Keratinocyte (primary cell): ENCODE results near the gene DIS3L2. TPM values are rescaled to one million over a fixed set of nuclear protein-coding genes. Genes with fewer than 3 reads are reported as not detected.

Source experiments
- DNase-seq: peaks from one replicate; pipeline ENCODE4 v3.0.0-alpha.2; 2011; ENCODE audit warnings: low read depth, missing footprints, low spot score
- FAIRE-seq: peaks from 2 replicates; lab custom pipeline; 2011; peaks lifted over from hg19 to GRCh38; lab: Jason Lieb, UNC
- H2AFZ ChIP-seq: 2 replicates; pipeline ENCODE4 v1.6.0; 2012; ENCODE audit warnings: low read length, control low read depth, inconsistent platforms; ENCODE audit not compliant: control insufficient read depth
- H3K27ac ChIP-seq: 2 replicates; pipeline ENCODE4 v1.5.1; 2011; ENCODE audit warnings: low read length; ENCODE audit not compliant: control insufficient read depth, insufficient read depth
- H3K27me3 ChIP-seq: 3 replicates; pipeline ENCODE4 v1.6.0; 2011; ENCODE audit warnings: low read length; ENCODE audit not compliant: control insufficient read depth, insufficient read depth; ENCODE audit errors: extremely low read depth
- H3K36me3 ChIP-seq, 2 experiments: 2 replicates in 1 of 2; 3 replicates in 1 of 2; pipeline ENCODE4 v1.5.1; 2011; ENCODE audit warnings: low read length in 2 of 2, mild to moderate bottlenecking in 1 of 2; ENCODE audit not compliant: control insufficient read depth in 2 of 2, insufficient read depth in 2 of 2; ENCODE audit errors: extremely low read depth in 1 of 2
- H3K4me1 ChIP-seq: 3 replicates; pipeline ENCODE4 v1.5.1; 2011; ENCODE audit warnings: low read length; ENCODE audit not compliant: control insufficient read depth, insufficient read depth; ENCODE audit errors: extremely low read depth
- H3K4me2 ChIP-seq: 3 replicates; pipeline ENCODE4 v1.6.0; 2011; ENCODE audit warnings: low read depth, low read length; ENCODE audit not compliant: control insufficient read depth, insufficient read depth; ENCODE audit errors: extremely low read depth
- H3K4me3 ChIP-seq, 3 experiments: fragments of 200-600 bp in 1 of 3; sonication (generic) in 1 of 3; 2 replicates in 2 of 3; 3 replicates in 1 of 3; pipeline ENCODE4 v1.5.1; 2011 to 2016; ENCODE audit warnings: low read length in 3 of 3, mild to moderate bottlenecking in 3 of 3, control low read depth in 2 of 3, inconsistent platforms in 1 of 3, low read depth in 1 of 3, mixed read lengths in 1 of 3, mixed run types in 1 of 3, moderate library complexity in 1 of 3; ENCODE audit not compliant: control insufficient read depth in 2 of 3, insufficient read depth in 2 of 3; ENCODE audit errors: extremely low read depth in 1 of 3
- H3K79me2 ChIP-seq: 2 replicates; pipeline ENCODE4 v1.6.0; 2012; ENCODE audit warnings: low read length; ENCODE audit not compliant: control insufficient read depth, insufficient read depth
- H3K9ac ChIP-seq: 3 replicates; pipeline ENCODE4 v1.6.0; 2011; ENCODE audit warnings: low read length; ENCODE audit not compliant: control insufficient read depth, insufficient read depth; ENCODE audit errors: extremely low read depth
- H3K9me1 ChIP-seq: 3 replicates; pipeline ENCODE4 v1.6.0; 2011; ENCODE audit warnings: low read length; ENCODE audit not compliant: control insufficient read depth, insufficient read depth; ENCODE audit errors: extremely low read depth
- H3K9me3 ChIP-seq: 2 replicates; pipeline ENCODE4 v1.5.1; 2012; ENCODE audit warnings: low read depth, low read length; ENCODE audit not compliant: control insufficient read depth
- H4K20me1 ChIP-seq: 3 replicates; pipeline ENCODE4 v1.6.0; 2011; ENCODE audit warnings: low read length; ENCODE audit not compliant: control insufficient read depth, insufficient read depth; ENCODE audit errors: extremely low read depth
- EZH2 ChIP-seq: IDR thresholded peaks from one replicate; pipeline ENCODE4 v1.6.1; 2012; ENCODE audit warnings: inconsistent platforms, mild to moderate bottlenecking, low read length, moderate library complexity
- dilution Hi-C: fragments of 300-500 bp; cut with MboI; formaldehyde crosslinking; loops from one replicate; pipeline ENCODE4 v1.7.0; 2020; ENCODE audit warnings: low sequenced_read_pairs; ENCODE audit not compliant: extremely low pct_ligation_motif_present
- polyA plus RNA-seq, 5 experiments: library from polyadenylated mRNA; depleted of rRNA in 3 of 5; stranded (reverse) in 3 of 5; stranded (forward) in 1 of 5; unstranded in 1 of 5; fragments of >200 nt; gene quantifications; 1 replicate in 1 of 5; 2 replicates in 3 of 5; 3 replicates in 1 of 5; pipeline versions ENCODE4 v1.2.1 to v1.2.3, GENCODE V29; 2011 to 2012; ENCODE audit warnings: missing spikeins in 2 of 5, low read depth in 1 of 5, low replicate concordance in 1 of 5
- TF ChIP-seq, protein P1 (sequence below), 3 experiments: IDR thresholded peaks in 1 of 3; conservative IDR thresholded peaks in 1 of 3; optimal IDR thresholded peaks in 1 of 3; 2 replicates in 2 of 3; 3 replicates in 1 of 3; pipeline versions ENCODE3 to v1.5.1; 2011; ENCODE audit warnings: low read length in 3 of 3, mild to moderate bottlenecking in 3 of 3, moderate library complexity in 2 of 3, control low read depth in 1 of 3, inconsistent platforms in 1 of 3; ENCODE audit not compliant: insufficient read depth in 2 of 3; ENCODE audit errors: extremely low read depth in 1 of 3

The DIS3L2 gene
- polyA plus RNA-seq, 1 donor (not counting 4 experiments of a cell fraction or from before 2014, with no cell fraction given): 8.6 TPM

DNA sequence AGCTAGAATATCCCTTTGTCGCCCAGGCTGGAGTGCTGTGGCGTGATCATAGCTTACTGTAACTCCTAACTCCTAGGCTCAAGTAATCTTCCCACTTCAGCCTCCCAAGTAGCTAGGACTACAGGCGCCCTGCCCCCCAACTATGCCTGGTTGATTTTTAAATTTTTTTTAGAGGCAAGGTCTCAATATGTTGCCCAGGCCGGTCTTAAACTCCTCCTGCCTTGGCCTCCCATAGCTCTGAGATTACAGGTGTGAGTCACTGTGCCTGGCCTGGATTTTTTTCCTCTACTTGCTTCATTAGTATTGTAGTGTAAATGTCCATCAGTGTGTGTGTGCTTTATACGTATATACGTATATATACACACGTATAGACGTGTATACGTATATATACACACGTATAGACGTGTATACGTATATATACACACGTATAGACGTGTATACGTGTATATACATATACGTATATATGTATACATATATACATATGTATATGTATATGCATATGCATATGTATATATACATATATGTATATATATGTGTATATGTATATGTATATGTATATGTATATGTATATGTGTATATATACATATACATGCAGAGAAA lies 124.4 kb downstream of the DIS3L2 start:
- no peak for FAIRE-seq

DNA sequence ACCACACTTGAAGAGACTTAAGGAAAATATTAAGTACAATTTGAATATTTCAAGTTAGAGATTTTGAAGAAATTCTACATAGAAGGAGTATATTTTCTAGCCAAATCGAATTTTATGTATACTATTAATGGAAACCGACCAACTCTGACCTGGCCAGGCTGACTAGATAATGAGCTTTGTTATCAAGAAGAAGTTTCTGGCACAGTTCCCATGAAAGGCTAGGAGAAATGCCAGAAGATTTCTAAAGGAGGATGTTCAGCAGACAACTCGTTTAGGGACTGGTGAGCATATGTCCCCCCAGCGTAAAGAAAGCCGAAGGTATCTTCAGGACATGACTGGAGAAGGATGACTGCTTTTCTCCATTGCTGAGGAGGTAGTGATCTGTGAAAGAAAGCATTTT lies 127.3 kb downstream of the DIS3L2 start:
- Histone ChIP-seq H3K4me1 (no peaks in the 10 kb centered on the region), H3K4me3 (no peak overlapping the region), H4K20me1 (no peaks in the 10 kb centered on the region), H3K4me2 (no peak overlapping the region), H2AFZ (no peak overlapping the region), H3K27ac (no peak overlapping the region), H3K27me3 (no peaks in the 10 kb centered on the region), H3K9ac (no peak overlapping the region), H3K79me2 (no peaks in the 10 kb centered on the region), H3K9me3 (no peaks in the 10 kb centered on the region), H3K36me3 (no peaks in the 10 kb centered on the region), H3K9me1 (no peaks in the 10 kb centered on the region)
- peak; percentile 36 for FAIRE-seq
- no peak for DNase-seq
- TF ChIP-seq EZH2: no peak
- TF ChIP-seq, protein P1, sequence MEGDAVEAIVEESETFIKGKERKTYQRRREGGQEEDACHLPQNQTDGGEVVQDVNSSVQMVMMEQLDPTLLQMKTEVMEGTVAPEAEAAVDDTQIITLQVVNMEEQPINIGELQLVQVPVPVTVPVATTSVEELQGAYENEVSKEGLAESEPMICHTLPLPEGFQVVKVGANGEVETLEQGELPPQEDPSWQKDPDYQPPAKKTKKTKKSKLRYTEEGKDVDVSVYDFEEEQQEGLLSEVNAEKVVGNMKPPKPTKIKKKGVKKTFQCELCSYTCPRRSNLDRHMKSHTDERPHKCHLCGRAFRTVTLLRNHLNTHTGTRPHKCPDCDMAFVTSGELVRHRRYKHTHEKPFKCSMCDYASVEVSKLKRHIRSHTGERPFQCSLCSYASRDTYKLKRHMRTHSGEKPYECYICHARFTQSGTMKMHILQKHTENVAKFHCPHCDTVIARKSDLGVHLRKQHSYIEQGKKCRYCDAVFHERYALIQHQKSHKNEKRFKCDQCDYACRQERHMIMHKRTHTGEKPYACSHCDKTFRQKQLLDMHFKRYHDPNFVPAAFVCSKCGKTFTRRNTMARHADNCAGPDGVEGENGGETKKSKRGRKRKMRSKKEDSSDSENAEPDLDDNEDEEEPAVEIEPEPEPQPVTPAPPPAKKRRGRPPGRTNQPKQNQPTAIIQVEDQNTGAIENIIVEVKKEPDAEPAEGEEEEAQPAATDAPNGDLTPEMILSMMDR (optimal IDR thresholded peaks at IDR 0.05 in 1 of 3, IDR thresholded peaks at IDR 0.05 in 1 of 3, conservative IDR thresholded peaks at IDR 0.05 in 1 of 3; ENCODE audit: extremely low read depth in 1 of 3, insufficient read depth in 2 of 3, low read length in 3 of 3): no peak
- dilution Hi-C loops: no loop called here

More for the DNA sequence above, 124.4 kb downstream of the DIS3L2 start:
- H3K79me2 ChIP-seq: no peaks in the 10 kb centered on the region
- H3K4me1 ChIP-seq: no peaks in the 10 kb centered on the region
- TF ChIP-seq EZH2: no peak
- TF ChIP-seq, protein P1 (optimal IDR thresholded peaks at IDR 0.05 in 1 of 3, IDR thresholded peaks at IDR 0.05 in 1 of 3, conservative IDR thresholded peaks at IDR 0.05 in 1 of 3; ENCODE audit: extremely low read depth in 1 of 3, insufficient read depth in 2 of 3, low read length in 3 of 3): no peak
- no peaks in the 10 kb centered on the region for H3K9me3 ChIP-seq
- no peaks in the 10 kb centered on the region for H3K36me3 ChIP-seq
- no peak for DNase-seq
- H2AFZ ChIP-seq: no peak overlapping the region
- H3K4me3 ChIP-seq: no peak overlapping the region
- dilution Hi-C loops: no loop called here
- H3K4me2 ChIP-seq: no peak overlapping the region
- H3K27ac ChIP-seq: no peak overlapping the region
- H4K20me1 ChIP-seq: no peaks in the 10 kb centered on the region
- H3K9me1 ChIP-seq: no peaks in the 10 kb centered on the region
- H3K9ac ChIP-seq: no peak overlapping the region
- no peaks in the 10 kb centered on the region for H3K27me3 ChIP-seq
